H1 (cell line): ENCODE measurements around the gene GTF3C2. TPM values are rescaled to one million over a fixed set of nuclear protein-coding genes. Genes with fewer than 3 reads are reported as not detected.

Source experiments
- ATF2 ChIP-seq: IDR thresholded peaks from 2 replicates; pipeline ENCODE4 v1.6.1; 2012; ENCODE audit warnings: low read length, inconsistent platforms
- ATF3 ChIP-seq: IDR thresholded peaks from 2 replicates; pipeline ENCODE4 v1.6.1; 2011; ENCODE audit warnings: low read depth, mild to moderate bottlenecking, low read length; ENCODE audit not compliant: insufficient read depth
- CEBPB ChIP-seq: IDR thresholded peaks from 2 replicates; pipeline ENCODE4 v1.6.1; 2012; ENCODE audit warnings: low read depth, low read length
- CHD1 ChIP-seq: IDR thresholded peaks from 2 replicates; pipeline ENCODE4 v1.6.1; 2012; ENCODE audit warnings: low read depth, low read length, improper control_type of control experiment
- CHD2 ChIP-seq: IDR thresholded peaks from 2 replicates; pipeline ENCODE4 v1.6.1; 2012; ENCODE audit warnings: low read length, improper control_type of control experiment
- CREB1 ChIP-seq: IDR thresholded peaks from 2 replicates; pipeline ENCODE4 v1.6.1; 2012; ENCODE audit warnings: inconsistent platforms
- E2F6 ChIP-seq: IDR thresholded peaks from 2 replicates; pipeline ENCODE4 v1.6.1; 2012; ENCODE audit warnings: inconsistent platforms
- GABPA ChIP-seq: IDR thresholded peaks from 2 replicates; pipeline ENCODE4 v1.6.1; 2011; ENCODE audit warnings: mild to moderate bottlenecking, low read length, moderate library complexity, borderline replicate concordance; ENCODE audit not compliant: insufficient read depth
- GTF2F1 ChIP-seq: IDR thresholded peaks from 2 replicates; pipeline ENCODE4 v1.6.1; 2012; ENCODE audit warnings: low read depth, low read length, improper control_type of control experiment, borderline replicate concordance
- HDAC2 ChIP-seq, 2 experiments: fragments of 300-600 bp in 1 of 2; sonication (generic) in 1 of 2; IDR thresholded peaks; 2 replicates each; pipeline ENCODE4 v1.6.1; 2011 to 2012; ENCODE audit warnings: low read depth in 2 of 2, low read length in 2 of 2, mild to moderate bottlenecking in 2 of 2, moderate library complexity in 2 of 2, borderline replicate concordance in 1 of 2, inconsistent platforms in 1 of 2
- KDM4A ChIP-seq: IDR thresholded peaks from one replicate; pipeline ENCODE4 v1.7.1; 2012; ENCODE audit warnings: low read depth, mild to moderate bottlenecking, moderate library complexity, low read length, inconsistent platforms; ENCODE audit not compliant: severe bottlenecking
- MAFK ChIP-seq: IDR thresholded peaks from 2 replicates; pipeline ENCODE4 v1.6.1; 2012; ENCODE audit warnings: low read depth, mild to moderate bottlenecking, improper control_type of control experiment, low read length
- POLR2A ChIP-seq, 2 experiments: IDR thresholded peaks; 1 replicate in 1 of 2; 2 replicates in 1 of 2; pipeline ENCODE4 v1.6.1; 2011; ENCODE audit warnings: low read depth in 2 of 2, low read length in 2 of 2, mild to moderate bottlenecking in 2 of 2; ENCODE audit errors: control extremely low read depth in 1 of 2
- POLR2AphosphoS5 ChIP-seq: IDR thresholded peaks from 2 replicates; pipeline ENCODE4 v1.6.1; 2011; ENCODE audit warnings: low read depth, low read length
- POU5F1 ChIP-seq: IDR thresholded peaks from 2 replicates; pipeline ENCODE4 v1.6.1; 2011; ENCODE audit warnings: low read depth, mild to moderate bottlenecking, low read length, moderate library complexity
- SIN3A ChIP-seq, 2 experiments: IDR thresholded peaks in 1 of 2; conservative IDR thresholded peaks in 1 of 2; 2 replicates each; pipeline ENCODE4 v1.6.1; 2011 to 2012; ENCODE audit warnings: low read length in 2 of 2, improper control_type of control experiment in 1 of 2, low read depth in 1 of 2, mild to moderate bottlenecking in 1 of 2
- SIX5 ChIP-seq: IDR thresholded peaks from 2 replicates; pipeline ENCODE4 v1.6.1; 2011; ENCODE audit warnings: mild to moderate bottlenecking, low read depth, low read length
- SP4 ChIP-seq: IDR thresholded peaks from 2 replicates; pipeline ENCODE4 v1.6.1; 2012; ENCODE audit warnings: low read length, inconsistent platforms
- TAF7 ChIP-seq: optimal IDR thresholded peaks from 2 replicates; pipeline ENCODE3; 2011; ENCODE audit warnings: low read depth, mild to moderate bottlenecking, inconsistent platforms, low read length, moderate library complexity, borderline replicate concordance
- TBP ChIP-seq: IDR thresholded peaks from 2 replicates; pipeline ENCODE4 v1.6.1; 2011; ENCODE audit warnings: low read depth, low read length, improper control_type of control experiment
- TEAD4 ChIP-seq: IDR thresholded peaks from 2 replicates; pipeline ENCODE4 v1.6.1; 2012; ENCODE audit warnings: low read depth, low read length, inconsistent platforms, mixed read lengths
- polyA plus RNA-seq, 7 experiments: library from polyadenylated mRNA; depleted of rRNA in 3 of 7; stranded (reverse) in 5 of 7; unstranded in 2 of 7; fragments of >200 nt in 5 of 7; fragments of 200-250 nt in 2 of 7; gene quantifications; 1 replicate in 5 of 7; 2 replicates in 1 of 7; 4 replicates in 1 of 7; pipeline versions ENCODE4 v1.2.1 to v1.2.3, GENCODE V29; 2011 to 2013; ENCODE audit warnings: missing spikeins in 2 of 7, mixed read lengths in 2 of 7
- total RNA-seq: library from RNA; stranded (reverse); fragmentation: NEBNext Ultra II Directional; extraction: Animal tissue kit (Norgen Biotek cat#: 25700); gene quantifications from 2 replicates; pipeline ENCODE4 v1.2.1, GENCODE V29; 2021

GTF3C2 gene
- total and polyA plus RNA-seq, 2 of the 8 experiments (the other 6 are each of a cell fraction or from before 2014, with no cell fraction given) = 118 to 127 TPM

GRCh38 chr2:27380626-27381545 lies 24.3 kb upstream of the GTF3C2 start, which contains the start of gene ZNF513 (continued):
- TF ChIP-seq POU5F1 (no peak), POLR2A (IDR thresholded peaks at IDR 0.05; ENCODE audit: control extremely low read depth in 1 of 2, low read depth in 2 of 2, low read length in 2 of 2) (peak in 1 of 2 experiments; percentile 84; a peak in 2 of 3 replicates), MAFK (no peak), SIX5 (peak; percentile 61; the same call in 1 of the 2 replicates), CHD1 (peak; percentile 66; the same call in 1 of the 2 replicates), CREB1 (peak; percentile 90), CHD2 (peak; percentile 70; the same call in 1 of the 2 replicates), SIN3A (conservative IDR thresholded peaks at IDR 0.05 in 1 of 2, IDR thresholded peaks at IDR 0.05 in 1 of 2; ENCODE audit: low read depth in 1 of 2, low read length in 2 of 2) (no peak; a peak in 1 of 4 replicates), E2F6 (peak; percentile 41; the same call in 1 of the 2 replicates), GTF2F1 (no peak), KDM4A (no peak), ATF3 (no peak), CEBPB (no peak), TBP (peak; percentile 75), GABPA (peak; percentile 93), POLR2AphosphoS5 (peak; percentile 80), ATF2 (no peak), HDAC2 (IDR thresholded peaks at IDR 0.05; ENCODE audit: borderline replicate concordance in 1 of 2, low read depth in 2 of 2, low read length in 2 of 2) (peak in 1 of 2 experiments; percentile 52; a peak in 1 of 4 replicates), TEAD4 (no peak), SP4 (no peak), TAF7 (peak; percentile 73)
